Measurements from ENCODE around the gene TFDP3.

Gene TFDP3

GRCh38 chrX:133218329-133218728, at the start of gene TFDP3:
Gene TFDP3, minus strand, starts transcription at chrX:133218354. Its CDS starts 95 bp downstream, at chrX:133218259.
- DNase-seq (ENCODE audit: low read depth) = no peak

GRCh38 chrX:133267621-133268020, 49.5 kb upstream of the TFDP3 start:
- DNase-seq (ENCODE audit: low read depth) = no peak

DNA sequence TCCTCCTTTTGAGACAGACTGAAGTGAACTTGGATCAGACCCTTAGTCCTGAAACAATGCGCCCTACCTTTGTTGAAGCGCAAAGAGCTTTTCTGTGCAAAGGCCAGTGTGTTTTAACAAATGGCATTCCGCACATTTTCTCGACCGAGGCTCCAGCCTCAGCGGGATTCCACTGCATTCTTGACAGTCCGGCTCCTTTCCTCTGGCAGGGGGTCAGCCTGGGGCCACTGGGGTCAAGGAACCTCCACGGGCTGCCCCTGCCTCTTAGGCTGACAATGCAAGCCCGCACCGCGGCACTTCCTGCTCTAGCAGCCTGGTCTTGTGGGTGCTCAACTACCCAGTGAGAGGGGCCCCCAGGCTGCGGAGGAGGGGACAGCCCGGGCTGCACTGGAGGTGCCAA, 47.2 kb upstream of the TFDP3 start:
- no peak for DNase-seq (ENCODE audit: low read depth)

- DNase-seq (ENCODE audit: low read depth) = no peak
Observed at GRCh38 chrX:133258481-133258880, 40.3 kb upstream of the TFDP3 start.

DNA sequence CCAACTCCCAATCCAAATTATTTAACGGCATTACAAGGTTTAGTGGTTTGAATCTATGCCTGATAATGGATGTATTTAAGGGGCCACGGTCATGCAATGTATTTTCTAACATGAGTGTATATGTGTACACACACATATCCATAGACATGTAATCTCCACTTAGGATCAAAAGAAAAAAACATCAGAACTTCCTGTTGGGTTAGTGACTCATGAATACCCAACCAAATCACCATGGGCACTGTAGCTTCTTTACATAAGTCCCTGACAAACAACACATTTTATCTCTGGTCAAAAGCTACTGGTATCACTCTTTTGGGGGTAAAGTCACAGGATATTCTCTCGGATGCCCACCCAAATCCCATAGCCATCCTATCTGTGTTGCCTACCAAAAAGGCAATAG, 36.5 kb upstream of the TFDP3 start:
- no peak for DNase-seq (ENCODE audit: low read depth)

DNA sequence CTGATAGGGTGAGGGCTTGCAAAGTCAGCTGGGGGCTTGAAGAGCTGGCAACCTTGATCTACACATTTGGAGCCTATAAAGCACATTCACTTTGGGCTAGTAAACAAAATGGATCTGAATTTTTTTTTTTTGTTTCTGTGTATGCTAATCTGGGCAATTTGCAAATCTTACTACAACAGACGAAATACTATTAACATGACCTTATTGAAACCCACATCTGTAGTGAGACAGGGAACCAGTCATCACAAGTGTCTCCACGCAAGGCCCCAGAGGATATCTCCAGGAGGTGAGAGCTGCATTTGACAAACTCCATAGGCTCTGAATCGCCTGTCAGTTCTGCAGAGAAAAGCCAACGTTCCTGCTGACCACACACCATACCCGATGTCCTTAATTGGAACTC, 33.0 kb upstream of the TFDP3 start:
- DNase-seq (ENCODE audit: low read depth) = no peak

DNA sequence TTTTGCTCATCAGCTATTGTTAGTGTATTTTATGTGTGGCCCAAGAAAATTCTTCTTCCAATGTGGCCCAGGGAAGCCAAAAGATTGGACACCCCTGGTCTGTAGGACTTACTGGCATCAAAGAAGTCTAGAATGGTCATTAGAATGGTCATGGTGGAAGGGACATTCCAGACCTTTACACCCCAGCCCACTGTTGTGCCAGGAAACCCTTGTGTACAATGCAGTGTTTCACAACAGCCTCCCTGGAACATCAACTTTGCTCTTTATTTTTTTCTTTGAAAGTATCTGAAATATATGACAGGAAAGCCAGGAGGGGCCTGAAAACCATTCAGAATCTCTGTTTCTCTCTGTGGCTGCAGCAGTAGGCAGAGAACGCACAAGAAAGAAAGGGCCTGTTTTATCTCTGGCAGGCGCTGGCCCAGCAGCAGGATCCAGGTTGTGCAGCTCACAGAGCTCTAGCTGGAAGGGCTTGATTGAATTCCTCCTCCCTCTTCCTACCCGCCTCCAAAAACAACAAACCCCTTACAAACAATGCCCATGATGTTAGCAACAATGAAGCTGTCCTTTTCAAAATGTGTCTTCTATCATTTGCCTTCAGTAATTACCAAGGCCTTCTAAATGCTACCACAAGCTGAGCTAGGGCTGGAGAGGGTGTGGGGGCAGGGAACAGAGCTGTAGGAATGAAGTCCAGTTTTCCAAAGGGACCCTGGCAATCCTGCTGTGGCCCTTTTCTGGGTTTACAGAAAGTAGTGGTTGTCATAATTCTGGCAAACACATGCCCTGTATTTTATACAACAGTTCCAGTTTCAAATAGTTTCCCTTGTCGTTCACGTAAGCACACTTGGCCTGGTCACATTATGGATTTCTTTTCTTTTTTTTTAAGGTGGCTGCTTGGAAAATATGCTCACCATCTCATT, 32.3 kb upstream of the TFDP3 start:
- no peak for DNase-seq (ENCODE audit: low read depth)

DNA sequence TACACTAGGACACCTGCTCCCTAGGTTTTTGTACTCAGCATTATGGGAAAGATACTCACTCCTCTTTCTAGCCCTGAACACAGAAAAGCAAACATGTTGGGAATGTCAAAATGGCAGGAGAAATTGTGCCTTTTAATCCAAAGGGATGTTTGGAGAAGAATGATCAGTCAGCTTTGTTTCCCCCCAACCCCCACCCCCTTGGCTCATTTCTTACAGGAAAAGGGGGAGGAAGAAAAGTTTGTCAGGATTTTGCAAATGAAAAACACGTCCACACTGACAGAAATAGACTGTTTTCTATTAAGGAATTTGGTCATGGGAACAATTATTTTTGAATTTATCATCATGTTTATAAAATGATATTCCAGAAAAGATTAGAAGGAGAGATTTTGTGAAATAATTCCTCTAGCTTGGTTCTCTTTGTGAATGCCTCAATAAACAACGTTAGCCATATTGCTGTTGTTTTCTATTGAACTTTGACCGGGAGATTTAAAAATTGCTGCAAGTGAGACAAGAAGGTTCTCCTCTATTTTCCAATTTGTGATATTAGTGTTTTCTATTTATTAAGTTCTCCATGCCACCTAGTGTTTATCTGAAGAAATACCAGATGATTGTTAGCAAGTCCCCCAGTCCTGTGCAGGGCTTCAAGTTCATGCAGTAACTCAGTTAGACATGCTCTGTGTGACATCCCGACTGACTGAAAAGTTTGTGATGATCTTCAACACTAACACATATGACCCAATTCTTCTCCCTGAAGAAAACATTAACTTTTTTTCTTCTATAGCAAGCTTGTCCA, 31.3 kb upstream of the TFDP3 start:
- DNase-seq (ENCODE audit: low read depth) = no peak

DNA sequence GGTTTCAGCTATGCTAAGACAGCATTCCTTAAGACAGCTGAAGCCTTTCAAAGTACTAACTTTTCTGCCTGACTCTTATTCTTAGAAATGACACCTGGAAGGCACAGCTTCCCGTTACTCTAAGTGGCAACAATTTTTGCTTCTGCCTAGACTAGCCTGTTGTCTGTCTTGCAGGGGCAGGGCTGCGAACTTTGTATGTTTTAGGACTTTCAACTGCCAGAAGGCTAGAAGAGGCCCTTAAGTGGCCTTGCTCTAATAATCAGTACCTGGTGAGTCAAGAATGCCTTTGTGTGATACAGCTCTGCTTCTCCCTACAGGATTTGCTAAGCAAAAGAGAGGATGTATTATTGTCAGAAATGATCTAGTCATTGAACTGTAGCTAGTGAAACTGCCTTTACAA, 30.0 kb upstream of the TFDP3 start:
- DNase-seq (ENCODE audit: low read depth) = no peak

GRCh38 chrX:133246921-133247320, 28.8 kb upstream of the TFDP3 start:
- no peak for DNase-seq (ENCODE audit: low read depth)

GRCh38 chrX:133235830-133236229, 17.7 kb upstream of the TFDP3 start:
- no peak for DNase-seq (ENCODE audit: low read depth)

- no peak for DNase-seq (ENCODE audit: low read depth)
Observed at GRCh38 chrX:133232331-133232730, 14.2 kb upstream of the TFDP3 start.

GRCh38 chrX:133229361-133229760, 11.2 kb upstream of the TFDP3 start:
- no peak for DNase-seq (ENCODE audit: low read depth)

- DNase-seq (ENCODE audit: low read depth) = no peak
Observed at GRCh38 chrX:133215747-133216146, 2.4 kb downstream of the TFDP3 start.

- DNase-seq (ENCODE audit: low read depth) = no peak
Observed at GRCh38 chrX:133215017-133215416, 3.1 kb downstream of the TFDP3 start.

DNA sequence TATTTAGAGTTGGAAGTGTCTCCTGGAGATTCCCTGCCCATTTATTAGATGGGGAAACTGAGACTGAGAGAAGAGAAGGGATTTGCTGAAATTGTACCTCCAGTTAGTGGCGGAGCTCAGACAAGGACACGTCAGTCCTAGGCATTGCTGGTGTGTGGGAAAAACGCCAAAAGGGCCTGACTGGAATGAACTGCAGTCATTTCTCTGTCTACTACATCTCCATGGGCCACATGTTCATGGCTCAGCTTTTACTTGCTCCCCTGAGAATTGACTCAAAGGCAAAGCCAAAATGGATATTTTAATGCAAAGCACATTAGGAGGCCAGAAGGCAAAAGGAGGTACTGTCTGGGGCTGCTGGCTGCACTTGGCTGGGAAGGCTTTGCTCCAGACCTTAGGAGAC, 3.9 kb downstream of the TFDP3 start:
- no peak for DNase-seq (ENCODE audit: low read depth)

GRCh38 chrX:133213117-133213516, 5.0 kb downstream of the TFDP3 start:
- no peak for DNase-seq (ENCODE audit: low read depth)

GRCh38 chrX:133207751-133208150, 10.4 kb downstream of the TFDP3 start:
- DNase-seq (ENCODE audit: low read depth) = no peak

DNA sequence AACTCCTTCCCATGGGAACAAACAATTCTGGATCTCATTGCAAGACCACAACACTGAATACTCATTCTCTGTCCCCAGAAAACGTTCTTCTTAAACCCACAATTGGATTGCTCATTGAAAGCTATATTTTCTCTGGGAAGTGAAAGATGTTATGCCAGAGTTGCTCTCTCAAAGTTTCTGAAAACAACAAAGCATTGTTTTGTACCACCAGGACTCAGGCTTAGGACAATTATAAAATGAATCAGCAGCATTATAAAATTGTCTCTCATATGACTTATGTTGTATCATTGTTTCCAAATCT, 26.5 kb downstream of the TFDP3 start:
- DNase-seq (ENCODE audit: low read depth) = no peak

GRCh38 chrX:133190877-133191738, 27.0 kb downstream of the TFDP3 start:
- no peak for DNase-seq (ENCODE audit: low read depth)

GRCh38 chrX:133189195-133189594, 29.0 kb downstream of the TFDP3 start:
- no peak for DNase-seq (ENCODE audit: low read depth)

DNA sequence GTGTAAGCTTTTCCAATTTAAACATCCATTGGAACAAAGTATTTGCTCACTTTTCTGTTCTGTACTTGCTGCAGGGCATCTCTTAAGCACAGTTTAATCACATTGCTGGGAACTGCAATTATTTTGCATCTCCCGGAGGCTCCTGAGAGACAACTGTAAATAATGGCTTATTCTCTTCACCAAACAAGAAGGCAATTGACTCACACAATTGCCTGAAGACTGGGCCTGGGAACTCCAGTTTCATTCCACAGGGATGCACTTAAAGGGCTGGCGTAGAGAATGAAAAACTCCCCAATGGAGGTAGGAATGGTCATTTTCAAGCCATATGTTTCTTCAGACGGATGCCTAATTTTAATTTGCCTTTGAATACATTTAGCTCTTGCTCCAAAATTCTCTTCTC, 29.5 kb downstream of the TFDP3 start:
- no peak for DNase-seq (ENCODE audit: low read depth)

Data from activated T-cell treated with anti-CD3 and anti-CD28 coated beads for 1 hour (primary cell).